Measurements from ENCODE around the gene FRMPD3.
"Not testable (repeated sequence)": the region's sequence is repeated elsewhere in the genome, so short reads cannot be mapped to it uniquely, and the experiment has no call there.

The FRMPD3 gene

DNA sequence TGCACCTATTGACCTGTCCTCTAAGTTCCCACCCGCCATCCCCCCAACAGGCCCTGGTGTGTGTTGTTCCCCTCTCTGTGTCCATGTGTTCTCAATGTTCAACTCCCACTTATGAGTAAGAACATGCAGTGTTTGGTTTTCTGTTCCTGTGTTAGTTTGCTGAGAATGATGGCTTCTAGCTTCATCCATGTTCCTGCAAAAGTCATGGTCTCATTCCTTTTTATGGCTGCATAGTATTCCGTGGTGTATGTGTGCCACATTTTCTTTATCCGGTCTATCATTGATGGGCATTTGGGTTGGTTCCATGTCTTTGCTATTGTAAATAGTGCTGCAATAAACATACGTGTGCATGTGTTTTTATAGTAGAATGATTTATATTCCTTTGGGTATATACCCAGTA is 22.0 kb downstream of the FRMPD3 start:
- not testable (repeated sequence) for H3K14ac ChIP-seq (ENCODE audit: low read length in 2 of 2); H3K36me3 ChIP-seq (ENCODE audit: control insufficient read depth in 1 of 2, insufficient read depth in 2 of 2, low read depth in 1 of 2, low read length in 2 of 2); DNase-seq; H3K27ac ChIP-seq (ENCODE audit: low read length, poor library complexity, severe bottlenecking); H2AK5ac ChIP-seq (ENCODE audit: low read length, severe bottlenecking); H3K9me3 ChIP-seq (ENCODE audit: control insufficient read depth, low read length); H3K9ac ChIP-seq (ENCODE audit: low read length); H2AFZ ChIP-seq (ENCODE audit: low read depth, low read length); H3K23ac ChIP-seq (ENCODE audit: low read length in 2 of 2); H3K4ac ChIP-seq (ENCODE audit: low read depth in 1 of 2, low read length in 2 of 2); H4K91ac ChIP-seq (ENCODE audit: low read length); H3K4me2 ChIP-seq (ENCODE audit: low read length, poor library complexity, severe bottlenecking); H2BK15ac ChIP-seq (ENCODE audit: low read depth, poor library complexity, severe bottlenecking); H2BK12ac ChIP-seq (ENCODE audit: low read length in 2 of 2); H2BK120ac ChIP-seq (ENCODE audit: low read depth, low read length); H3K79me1 ChIP-seq (replicated peaks; ENCODE audit: low read length, poor library complexity, severe bottlenecking); H3K4me1 ChIP-seq (ENCODE audit: control insufficient read depth, insufficient read depth, low read depth, low read length); H3K4me3 ChIP-seq (ENCODE audit: insufficient read depth in 1 of 2, low read depth in 1 of 2, low read length in 2 of 2); H3K18ac ChIP-seq (ENCODE audit: low read depth in 1 of 2, low read length in 2 of 2); H2BK5ac ChIP-seq (ENCODE audit: low read depth, low read length, poor library complexity, severe bottlenecking); H4K8ac ChIP-seq (ENCODE audit: low read length)
- peaks cover 2 to 57% of the 10 kb centered on the region in 2 experiments for H3K27me3 ChIP-seq (ENCODE audit: control insufficient read depth in 1 of 2, insufficient read depth in 1 of 2, low read length in 2 of 2)
- WGBS = 62% methylated on average over 3 of the region's 4 CpGs

DNA sequence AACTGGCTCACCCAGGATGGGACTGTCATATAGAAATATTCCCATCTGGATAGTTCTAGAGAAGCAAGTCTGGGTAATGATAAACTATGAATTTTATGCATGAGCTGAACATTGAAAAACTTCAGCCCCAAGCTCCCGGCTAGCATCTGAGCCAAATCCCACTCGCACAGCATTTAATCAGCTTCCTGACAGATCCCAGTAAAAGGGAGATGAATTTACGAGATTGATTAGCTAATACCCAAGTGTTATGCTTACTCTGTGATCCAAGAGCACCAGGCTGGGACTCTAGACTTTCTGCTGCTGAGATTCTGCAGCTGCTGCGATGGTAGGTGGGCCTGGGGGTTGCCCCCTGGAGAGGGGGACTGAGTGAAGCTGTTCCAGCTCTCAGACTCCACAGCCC is 28.0 kb downstream of the FRMPD3 start:
- H3K23ac ChIP-seq (ENCODE audit: low read length in 2 of 2) = no peak overlapping the region
- H3K4me1 ChIP-seq (ENCODE audit: control insufficient read depth, insufficient read depth, low read depth, low read length) = no peaks in the 10 kb centered on the region
- H3K14ac ChIP-seq (ENCODE audit: low read length in 2 of 2) = no peak overlapping the region
- WGBS = 71% methylated on average over 1 of the region's 4 CpGs
- H3K4me2 ChIP-seq (ENCODE audit: low read length, poor library complexity, severe bottlenecking) = no peak overlapping the region
- H3K36me3 ChIP-seq (ENCODE audit: control insufficient read depth in 1 of 2, insufficient read depth in 2 of 2, low read depth in 1 of 2, low read length in 2 of 2) = no peaks in the 10 kb centered on the region
- H4K8ac ChIP-seq (ENCODE audit: low read length) = no peak overlapping the region
- no peak overlapping the region for H2AK5ac ChIP-seq (ENCODE audit: low read length, severe bottlenecking)
- no peak overlapping the region for H3K9ac ChIP-seq (ENCODE audit: low read length)
- no peak overlapping the region for H3K27ac ChIP-seq (ENCODE audit: low read length, poor library complexity, severe bottlenecking)
- no peak overlapping the region for H2BK120ac ChIP-seq (ENCODE audit: low read depth, low read length)
- no peak overlapping the region for H2BK12ac ChIP-seq (ENCODE audit: low read length in 2 of 2)
- no peak overlapping the region for H2BK5ac ChIP-seq (ENCODE audit: low read depth, low read length, poor library complexity, severe bottlenecking)
- H2AFZ ChIP-seq (ENCODE audit: low read depth, low read length) = no peak overlapping the region
- H3K18ac ChIP-seq (ENCODE audit: low read depth in 1 of 2, low read length in 2 of 2) = no peak overlapping the region
- H3K79me1 ChIP-seq (replicated peaks; ENCODE audit: low read length, poor library complexity, severe bottlenecking) = no peaks in the 10 kb centered on the region
- H3K4ac ChIP-seq (ENCODE audit: low read depth in 1 of 2, low read length in 2 of 2) = no peak overlapping the region
- H4K91ac ChIP-seq (ENCODE audit: low read length) = no peak overlapping the region
- H2BK15ac ChIP-seq (ENCODE audit: low read depth, poor library complexity, severe bottlenecking) = no peak overlapping the region
- H3K4me3 ChIP-seq (ENCODE audit: insufficient read depth in 1 of 2, low read depth in 1 of 2, low read length in 2 of 2) = no peak overlapping the region
- no peak for DNase-seq
- peaks cover 0 to 73% of the 10 kb centered on the region in 2 experiments for H3K27me3 ChIP-seq (ENCODE audit: control insufficient read depth in 1 of 2, insufficient read depth in 1 of 2, low read length in 2 of 2)
- H3K9me3 ChIP-seq (ENCODE audit: control insufficient read depth, low read length) = no peaks in the 10 kb centered on the region

DNA sequence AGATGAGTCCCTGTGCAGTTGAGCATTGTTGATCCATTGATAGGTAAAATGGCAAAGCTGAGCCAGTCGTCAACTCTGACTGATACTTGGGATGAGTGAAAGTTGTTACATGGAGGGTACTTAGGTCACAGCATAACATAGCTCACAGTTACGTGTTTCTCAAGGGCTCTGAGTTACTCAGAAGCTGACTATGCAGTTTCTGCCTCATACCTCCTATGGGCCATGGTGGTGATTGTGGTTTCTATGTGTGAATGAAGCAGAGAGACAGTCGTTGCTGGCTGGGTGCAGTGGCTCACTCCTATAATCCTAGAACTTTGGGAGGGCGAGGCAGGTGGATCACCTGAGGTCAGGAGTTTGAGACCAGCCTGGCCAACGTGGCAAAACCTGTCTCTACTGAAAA is 30.8 kb downstream of the FRMPD3 start:
- Histone ChIP-seq H2BK12ac (ENCODE audit: low read length in 2 of 2) (no peak overlapping the region), H2BK5ac (ENCODE audit: low read depth, low read length, poor library complexity, severe bottlenecking) (no peak overlapping the region), H2AK5ac (ENCODE audit: low read length, severe bottlenecking) (no peak overlapping the region), H2BK15ac (ENCODE audit: low read depth, poor library complexity, severe bottlenecking) (no peak overlapping the region), H3K23ac (ENCODE audit: low read length in 2 of 2) (no peak overlapping the region), H3K9ac (ENCODE audit: low read length) (no peak overlapping the region), H3K9me3 (ENCODE audit: control insufficient read depth, low read length) (no peaks in the 10 kb centered on the region), H3K27ac (ENCODE audit: low read length, poor library complexity, severe bottlenecking) (no peak overlapping the region), H3K36me3 (ENCODE audit: control insufficient read depth in 1 of 2, insufficient read depth in 2 of 2, low read depth in 1 of 2, low read length in 2 of 2) (no peaks in the 10 kb centered on the region), H3K14ac (ENCODE audit: low read length in 2 of 2) (no peak overlapping the region), H3K27me3 (ENCODE audit: control insufficient read depth in 1 of 2, insufficient read depth in 1 of 2, low read length in 2 of 2) (peaks cover 3 to 68% of the 10 kb centered on the region in 2 experiments), H3K79me1 (replicated peaks; ENCODE audit: low read length, poor library complexity, severe bottlenecking) (no peaks in the 10 kb centered on the region), H2AFZ (ENCODE audit: low read depth, low read length) (no peak overlapping the region), H4K8ac (ENCODE audit: low read length) (no peak overlapping the region), H2BK120ac (ENCODE audit: low read depth, low read length) (no peak overlapping the region), H3K4me2 (ENCODE audit: low read length, poor library complexity, severe bottlenecking) (no peak overlapping the region), H3K4ac (ENCODE audit: low read depth in 1 of 2, low read length in 2 of 2) (no peak overlapping the region), H3K18ac (ENCODE audit: low read depth in 1 of 2, low read length in 2 of 2) (no peak overlapping the region), H3K4me1 (ENCODE audit: control insufficient read depth, insufficient read depth, low read depth, low read length) (no peaks in the 10 kb centered on the region), H4K91ac (ENCODE audit: low read length) (no peak overlapping the region), H3K4me3 (ENCODE audit: insufficient read depth in 1 of 2, low read depth in 1 of 2, low read length in 2 of 2) (no peak overlapping the region)
- 82% methylated on average over 4 of the region's 5 CpGs for WGBS
- DNase-seq = no peak

DNA sequence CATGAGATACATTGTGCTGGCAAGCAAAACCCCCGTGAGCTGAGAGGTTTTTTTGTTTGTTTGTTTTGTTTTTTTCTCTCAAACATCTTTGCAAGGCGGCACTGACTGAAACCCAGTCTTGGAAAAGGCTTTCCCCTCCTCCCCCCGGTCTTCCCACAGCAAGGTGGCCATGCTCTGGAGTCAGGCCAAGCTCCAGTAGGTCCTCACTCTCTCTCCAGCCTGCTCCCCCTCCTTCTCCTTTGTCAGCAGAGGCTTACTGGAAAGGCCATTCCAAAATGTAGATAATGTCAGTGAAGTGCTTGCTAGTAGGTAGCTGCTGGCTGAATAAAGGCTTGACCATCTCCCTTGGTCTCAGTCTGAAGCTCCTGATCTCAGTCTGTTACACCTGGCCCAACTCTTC is 32.6 kb downstream of the FRMPD3 start:
- Histone ChIP-seq H3K4ac (ENCODE audit: low read depth in 1 of 2, low read length in 2 of 2) (no peak overlapping the region), H3K27me3 (ENCODE audit: control insufficient read depth in 1 of 2, insufficient read depth in 1 of 2, low read length in 2 of 2) (peaks cover 3 to 66% of the 10 kb centered on the region in 2 experiments), H2AK5ac (ENCODE audit: low read length, severe bottlenecking) (no peak overlapping the region), H3K36me3 (ENCODE audit: control insufficient read depth in 1 of 2, insufficient read depth in 2 of 2, low read depth in 1 of 2, low read length in 2 of 2) (no peaks in the 10 kb centered on the region), H4K91ac (ENCODE audit: low read length) (no peak overlapping the region), H2BK12ac (ENCODE audit: low read length in 2 of 2) (no peak overlapping the region), H3K23ac (ENCODE audit: low read length in 2 of 2) (no peak overlapping the region), H3K9ac (ENCODE audit: low read length) (no peak overlapping the region), H2AFZ (ENCODE audit: low read depth, low read length) (no peak overlapping the region), H3K27ac (ENCODE audit: low read length, poor library complexity, severe bottlenecking) (no peak overlapping the region), H3K9me3 (ENCODE audit: control insufficient read depth, low read length) (no peaks in the 10 kb centered on the region), H3K18ac (ENCODE audit: low read depth in 1 of 2, low read length in 2 of 2) (no peak overlapping the region), H3K4me2 (ENCODE audit: low read length, poor library complexity, severe bottlenecking) (no peak overlapping the region), H4K8ac (ENCODE audit: low read length) (no peak overlapping the region), H3K14ac (ENCODE audit: low read length in 2 of 2) (no peak overlapping the region), H2BK120ac (ENCODE audit: low read depth, low read length) (no peak overlapping the region), H3K4me3 (ENCODE audit: insufficient read depth in 1 of 2, low read depth in 1 of 2, low read length in 2 of 2) (no peak overlapping the region), H2BK15ac (ENCODE audit: low read depth, poor library complexity, severe bottlenecking) (no peak overlapping the region), H3K79me1 (replicated peaks; ENCODE audit: low read length, poor library complexity, severe bottlenecking) (no peaks in the 10 kb centered on the region), H3K4me1 (ENCODE audit: control insufficient read depth, insufficient read depth, low read depth, low read length) (no peaks in the 10 kb centered on the region), H2BK5ac (ENCODE audit: low read depth, low read length, poor library complexity, severe bottlenecking) (no peak overlapping the region)
- WGBS = 85% methylated on average over 2 of the region's 3 CpGs
- DNase-seq = no peak
